HepG2 (cell line): ENCODE results near the gene FURIN. TPM values are rescaled to one million over a fixed set of nuclear protein-coding genes. Genes with fewer than 3 reads are reported as not detected.

Source experiments
- BRD4 ChIP-seq: sonication (generic); formaldehyde crosslinking; IDR thresholded peaks from 2 replicates; pipeline ENCODE4 v1.4.0; 2020; ENCODE audit warnings: missing genetic modification reagents
- GPBP1L1 ChIP-seq: sonication (generic); formaldehyde crosslinking; IDR thresholded peaks from 2 replicates; pipeline ENCODE4 v1.5.0; 2020; ENCODE audit warnings: mild to moderate bottlenecking, missing genetic modification reagents
- HNF4G ChIP-seq, 2 experiments: sonication (generic) in 1 of 2; formaldehyde crosslinking in 1 of 2; IDR thresholded peaks; 2 replicates each; pipeline versions ENCODE4 v1.4.0 to v1.6.1; 2011 to 2020; ENCODE audit warnings: borderline replicate concordance in 2 of 2, low read depth in 2 of 2, mild to moderate bottlenecking in 2 of 2, low read length in 1 of 2, missing genetic modification reagents in 1 of 2, moderate library complexity in 1 of 2
- PAX8 ChIP-seq: sonication (generic); formaldehyde crosslinking; IDR thresholded peaks from 2 replicates; pipeline ENCODE4 v1.8.0; 2022; ENCODE audit warnings: mild to moderate bottlenecking, missing genetic modification reagents, borderline replicate concordance
- PHF8 ChIP-seq: sonication (generic); formaldehyde crosslinking; IDR thresholded peaks from 2 replicates; pipeline ENCODE4 v1.5.0; 2020; ENCODE audit warnings: missing genetic modification reagents
- TOPORS ChIP-seq: sonication (generic); formaldehyde crosslinking; IDR thresholded peaks from 2 replicates; pipeline ENCODE4 v1.8.0; 2023; ENCODE audit warnings: mild to moderate bottlenecking, missing genetic modification reagents
- TRIM24 ChIP-seq: sonication (generic); formaldehyde crosslinking; IDR thresholded peaks from 2 replicates; pipeline ENCODE4 v1.8.0; 2022; ENCODE audit warnings: mild to moderate bottlenecking, missing genetic modification reagents
- ZNF276 ChIP-seq: sonication (generic); formaldehyde crosslinking; IDR thresholded peaks from 2 replicates; pipeline ENCODE4 v1.4.0; 2020; ENCODE audit warnings: mild to moderate bottlenecking, low read depth, missing genetic modification reagents
- ZNF407 ChIP-seq: sonication (generic); formaldehyde crosslinking; IDR thresholded peaks from one replicate; pipeline ENCODE4 v1.5.1; 2020; ENCODE audit warnings: mild to moderate bottlenecking, missing genetic modification reagents; ENCODE audit errors: not compliant biosample characterization
- ZNF687 ChIP-seq: sonication (generic); formaldehyde crosslinking; IDR thresholded peaks from 2 replicates; pipeline ENCODE4 v1.5.1; 2020; ENCODE audit warnings: mild to moderate bottlenecking, missing genetic modification reagents, moderate library complexity
- polyA plus RNA-seq, 8 experiments: library from polyadenylated mRNA; depleted of rRNA in 3 of 8; stranded (reverse) in 7 of 8; unstranded in 1 of 8; fragments of >200 nt; fragmentation: Illumina TruSeq in 4 of 8; extraction: Trizol in 4 of 8; gene quantifications; 2 replicates each; pipeline versions ENCODE4 v1.2.1 to v1.2.3, GENCODE V29; 2011 to 2016; ENCODE audit warnings: low read depth in 4 of 8, missing spikeins in 1 of 8, mixed read lengths in 1 of 8; ENCODE audit not compliant: insufficient read depth in 1 of 8
- total RNA-seq, 5 experiments: library from RNA; depleted of rRNA; stranded (reverse); fragments of >200 nt; fragmentation: Illumina TruSeq; extraction: Trizol; gene quantifications; 2 replicates each; pipeline ENCODE4 v1.2.3, GENCODE V29; 2016; ENCODE audit warnings: low read depth in 1 of 5

FURIN gene
- total and polyA plus RNA-seq, 2 of the 13 experiments (the other 11 are each of a cell fraction or from before 2014, with no cell fraction given), result 15.2 to 17.4 TPM

GRCh38 chr15:90883526-90883975 is 15.2 kb downstream of the FURIN start (continued):
- TF ChIP-seq ZNF407 (CRISPR knock-in tag) (no peak), TRIM24 (no peak), HNF4G (IDR thresholded peaks at IDR 0.05; ENCODE audit: borderline replicate concordance, low read depth, low read length) (peak; percentile 78), HNF4G (CRISPR knock-in tag; IDR thresholded peaks at IDR 0.05; ENCODE audit: borderline replicate concordance, low read depth) (no peak), ZNF687 (CRISPR knock-in tag) (0 out of 2 replicates have a peak, but pooled peaks have one; percentile 40), GPBP1L1 (CRISPR knock-in tag) (no peak), TOPORS (CRISPR knock-in tag) (no peak), BRD4 (CRISPR knock-in tag) (0 out of 2 replicates have a peak, but pooled peaks have one; percentile 44), ZNF276 (CRISPR knock-in tag) (no peak), PAX8 (CRISPR knock-in tag) (no peak), PHF8 (no peak)
